ENCODE measurements around the gene HDAC4.

Gene HDAC4

GRCh38 chr2:239086325-239087020 lies 314.3 kb downstream of the HDAC4 start:
- no peak for TF ChIP-seq CTCF (IDR thresholded peaks at IDR 0.05; ENCODE audit: borderline replicate concordance, control extremely low read depth, extremely low read depth, insufficient read depth, missing control alignments)
- in situ Hi-C loops (cut with MboI; ENCODE audit: low sequenced_read_pairs, unreplicated experiment) = no loop called here
- DNase-seq (ENCODE audit: low spot score) = no peak

DNA sequence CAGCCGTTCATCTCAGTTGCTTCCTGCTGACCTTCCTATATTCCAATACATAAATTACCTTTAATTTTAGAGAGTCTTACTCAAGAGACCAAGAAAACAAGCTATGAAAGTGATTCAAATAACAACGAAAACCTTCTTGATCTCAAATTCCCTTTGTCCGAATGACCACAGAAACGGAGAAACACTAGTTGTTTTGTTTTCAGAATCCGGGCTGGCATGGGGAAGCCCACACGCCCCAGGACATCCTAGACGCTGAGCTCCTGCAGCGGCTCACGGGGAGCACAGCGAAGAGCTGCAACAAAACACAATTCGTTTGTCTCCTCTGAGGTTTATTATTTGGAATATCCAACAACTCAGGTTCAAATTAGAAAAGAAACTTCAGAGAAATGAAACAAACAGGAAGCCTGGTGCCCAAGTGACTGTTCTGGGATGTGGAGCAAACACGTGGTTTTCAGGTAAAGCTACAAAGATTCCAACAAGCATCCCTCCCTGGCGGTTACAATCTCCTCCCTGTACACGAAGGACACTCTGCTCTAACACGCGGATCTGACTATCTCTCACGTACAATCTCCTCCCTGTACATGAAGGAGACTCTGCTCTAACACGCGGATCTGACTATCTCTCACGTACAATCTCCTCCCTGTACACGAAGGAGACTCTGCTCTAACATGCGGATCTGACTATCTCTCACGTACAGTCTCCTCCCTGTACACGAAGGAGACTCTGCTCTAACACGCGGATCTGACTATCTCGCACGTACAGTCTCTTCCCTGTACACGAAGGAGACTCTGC lies 315.4 kb downstream of the HDAC4 start:
- in situ Hi-C loops (cut with MboI; ENCODE audit: low sequenced_read_pairs, unreplicated experiment) = no loop called here
- TF ChIP-seq CTCF (IDR thresholded peaks at IDR 0.05; ENCODE audit: borderline replicate concordance, control extremely low read depth, extremely low read depth, insufficient read depth, missing control alignments) = no peak
- no peak for DNase-seq (ENCODE audit: low spot score)

GRCh38 chr2:239084007-239084406 lies 316.8 kb downstream of the HDAC4 start:
- TF ChIP-seq CTCF (IDR thresholded peaks at IDR 0.05; ENCODE audit: borderline replicate concordance, control extremely low read depth, extremely low read depth, insufficient read depth, missing control alignments) = no peak
- no peak for DNase-seq (ENCODE audit: low spot score)
- in situ Hi-C loops (cut with MboI; ENCODE audit: low sequenced_read_pairs, unreplicated experiment) = no loop called here

DNA sequence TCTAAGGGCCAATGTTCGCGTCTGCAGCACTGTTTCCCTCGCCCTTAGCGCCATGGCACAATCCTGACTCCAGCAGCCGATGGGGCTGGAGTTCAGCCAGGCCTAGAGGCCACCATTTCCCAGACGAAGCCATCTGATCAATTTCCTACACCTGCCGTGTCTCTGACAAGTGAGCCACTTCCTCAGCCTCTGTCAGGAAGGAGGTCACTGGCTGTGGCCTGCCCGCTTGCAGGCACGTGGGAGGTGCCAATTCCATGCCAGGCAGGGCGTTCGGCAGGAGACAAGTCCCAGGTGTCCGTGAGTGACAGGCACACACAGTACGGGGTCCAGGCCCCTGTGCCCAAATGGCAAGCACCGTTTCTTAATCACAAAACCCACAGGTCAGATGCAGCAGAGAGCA lies 318.4 kb downstream of the HDAC4 start:
- in situ Hi-C loops (cut with MboI; ENCODE audit: low sequenced_read_pairs, unreplicated experiment) = no loop called here

DNA sequence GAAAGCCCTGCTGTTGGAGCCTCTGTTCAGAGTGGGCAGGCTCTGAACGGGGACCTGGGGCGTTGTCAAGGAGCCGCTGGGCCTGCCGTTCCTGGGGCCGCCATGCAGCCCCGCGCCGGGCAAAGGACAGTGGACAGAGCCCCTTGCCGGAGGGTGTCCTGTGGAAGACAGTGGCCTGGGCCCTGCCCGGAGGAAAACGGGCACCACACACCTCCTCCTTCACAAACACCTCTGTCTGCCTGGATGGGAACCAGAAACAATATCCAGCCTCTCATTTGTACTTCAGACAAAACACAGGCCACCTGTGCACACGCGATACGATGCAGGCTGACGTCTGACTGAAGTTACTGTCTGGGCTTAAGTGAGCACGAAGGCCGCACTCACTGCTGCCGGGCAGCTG lies 319.2 kb downstream of the HDAC4 start:
- no peak for TF ChIP-seq CTCF (IDR thresholded peaks at IDR 0.05; ENCODE audit: borderline replicate concordance, control extremely low read depth, extremely low read depth, insufficient read depth, missing control alignments)
- no peak for DNase-seq (ENCODE audit: low spot score)
- in situ Hi-C loops (cut with MboI; ENCODE audit: low sequenced_read_pairs, unreplicated experiment) = no loop called here

More for the DNA sequence above, 318.4 kb downstream of the HDAC4 start:
- no peak for DNase-seq (ENCODE audit: low spot score)
- TF ChIP-seq CTCF (IDR thresholded peaks at IDR 0.05; ENCODE audit: borderline replicate concordance, control extremely low read depth, extremely low read depth, insufficient read depth, missing control alignments) = no peak

DNA sequence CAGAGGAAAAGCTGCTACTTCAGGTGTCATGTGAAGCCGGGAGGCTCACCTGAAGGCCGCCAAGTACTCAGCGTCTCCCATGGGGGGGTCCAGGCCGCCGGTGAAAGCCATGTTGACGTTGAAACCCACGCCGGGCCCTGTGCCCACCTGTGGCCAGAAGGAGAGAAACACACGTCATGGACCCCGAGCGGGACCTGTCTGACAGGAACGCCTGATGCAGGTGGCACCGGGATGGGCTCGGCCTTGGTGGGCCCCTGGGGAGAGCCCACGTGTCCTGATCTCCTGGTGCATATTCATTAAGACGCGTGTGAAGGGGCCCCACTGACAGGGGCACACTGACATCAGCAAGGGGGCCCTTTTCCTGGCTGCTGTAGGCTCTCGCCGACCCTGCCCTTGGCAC lies 319.8 kb downstream of the HDAC4 start:
- in situ Hi-C loops (cut with MboI; ENCODE audit: low sequenced_read_pairs, unreplicated experiment) = no loop called here
- no peak for DNase-seq (ENCODE audit: low spot score)
- no peak for TF ChIP-seq CTCF (IDR thresholded peaks at IDR 0.05; ENCODE audit: borderline replicate concordance, control extremely low read depth, extremely low read depth, insufficient read depth, missing control alignments)

All from GM13976 (cell line).